GM12874 (cell line): ENCODE data around the gene ZNF236.

ENCODE experiments used
- TF ChIP-seq, protein P1 (sequence below): IDR thresholded peaks from 2 replicates; pipeline ENCODE4 v1.5.1; 2011; ENCODE audit warnings: low read depth, mild to moderate bottlenecking, control low read depth, low read length, moderate library complexity; ENCODE audit not compliant: insufficient read depth

Gene ZNF236

DNA sequence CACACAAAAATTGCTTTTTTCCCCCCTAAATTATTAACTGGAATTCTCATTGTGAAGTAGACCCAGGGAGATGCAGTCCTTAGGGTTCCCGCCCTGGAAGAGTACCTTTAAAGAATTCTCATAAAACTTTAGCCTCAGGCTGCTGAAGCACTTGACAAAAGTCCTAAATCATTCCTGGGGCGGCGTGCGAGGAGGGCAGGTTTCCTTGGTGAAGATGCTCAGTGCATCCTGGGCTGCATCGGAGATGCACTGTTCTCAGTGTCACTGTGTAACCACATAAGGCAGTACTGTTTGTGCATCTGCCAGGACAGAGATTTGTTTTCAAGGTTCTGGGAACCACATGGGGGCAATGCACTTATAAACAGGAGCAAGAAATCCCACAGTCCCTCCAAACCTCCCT lies 62.6 kb downstream of the ZNF236 start:
- TF ChIP-seq, protein P1, sequence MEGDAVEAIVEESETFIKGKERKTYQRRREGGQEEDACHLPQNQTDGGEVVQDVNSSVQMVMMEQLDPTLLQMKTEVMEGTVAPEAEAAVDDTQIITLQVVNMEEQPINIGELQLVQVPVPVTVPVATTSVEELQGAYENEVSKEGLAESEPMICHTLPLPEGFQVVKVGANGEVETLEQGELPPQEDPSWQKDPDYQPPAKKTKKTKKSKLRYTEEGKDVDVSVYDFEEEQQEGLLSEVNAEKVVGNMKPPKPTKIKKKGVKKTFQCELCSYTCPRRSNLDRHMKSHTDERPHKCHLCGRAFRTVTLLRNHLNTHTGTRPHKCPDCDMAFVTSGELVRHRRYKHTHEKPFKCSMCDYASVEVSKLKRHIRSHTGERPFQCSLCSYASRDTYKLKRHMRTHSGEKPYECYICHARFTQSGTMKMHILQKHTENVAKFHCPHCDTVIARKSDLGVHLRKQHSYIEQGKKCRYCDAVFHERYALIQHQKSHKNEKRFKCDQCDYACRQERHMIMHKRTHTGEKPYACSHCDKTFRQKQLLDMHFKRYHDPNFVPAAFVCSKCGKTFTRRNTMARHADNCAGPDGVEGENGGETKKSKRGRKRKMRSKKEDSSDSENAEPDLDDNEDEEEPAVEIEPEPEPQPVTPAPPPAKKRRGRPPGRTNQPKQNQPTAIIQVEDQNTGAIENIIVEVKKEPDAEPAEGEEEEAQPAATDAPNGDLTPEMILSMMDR, result no peak

DNA sequence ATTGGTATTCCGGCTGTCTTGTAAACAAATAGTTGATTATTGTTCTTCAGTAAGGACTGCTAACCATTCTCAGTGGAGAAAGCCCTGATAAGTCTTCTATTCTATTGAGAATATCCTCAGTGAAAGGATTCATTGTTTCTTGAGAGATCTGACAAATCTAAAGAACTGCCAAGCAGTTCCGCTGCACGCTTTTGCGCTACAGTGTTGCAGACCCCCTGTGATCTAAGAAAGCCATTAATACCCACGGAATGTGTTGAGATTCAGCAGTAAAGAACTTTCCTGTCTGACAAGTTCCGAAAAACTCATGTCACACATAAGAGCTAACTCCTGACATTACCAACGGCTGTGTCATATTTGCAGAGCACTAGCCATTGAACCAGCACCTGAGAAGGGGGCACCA lies 63.8 kb downstream of the ZNF236 start:
- TF ChIP-seq, protein P1, result no peak

DNA sequence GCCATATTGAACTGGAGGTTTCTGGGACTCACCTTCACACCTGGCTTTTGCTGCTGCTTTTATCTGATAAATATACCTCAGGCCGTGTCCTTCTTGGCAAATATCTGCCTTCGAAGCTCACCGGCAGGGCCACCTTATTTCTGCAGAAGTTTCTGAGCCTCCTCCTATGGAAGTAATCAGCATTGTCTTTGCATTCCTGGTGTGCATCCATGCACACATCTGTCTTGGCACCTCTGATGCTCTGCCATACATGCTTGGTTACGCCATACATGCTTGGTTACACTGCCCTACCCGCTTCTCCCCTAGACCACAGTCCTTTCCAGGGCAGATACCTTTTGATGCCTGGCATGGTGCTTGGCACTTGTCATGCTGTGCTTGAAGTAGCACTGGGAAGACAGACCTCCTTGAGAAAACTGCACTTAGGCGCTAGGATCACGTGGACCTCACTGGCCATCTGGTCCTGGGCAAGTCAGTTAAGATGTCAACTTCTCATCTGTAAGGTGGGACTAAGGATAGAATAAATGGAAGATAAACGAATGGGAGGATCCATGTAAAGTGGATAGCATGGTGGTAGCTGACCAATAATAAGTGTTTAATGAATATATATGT lies 66.8 kb downstream of the ZNF236 start:
- TF ChIP-seq, protein P1, result no peak

DNA sequence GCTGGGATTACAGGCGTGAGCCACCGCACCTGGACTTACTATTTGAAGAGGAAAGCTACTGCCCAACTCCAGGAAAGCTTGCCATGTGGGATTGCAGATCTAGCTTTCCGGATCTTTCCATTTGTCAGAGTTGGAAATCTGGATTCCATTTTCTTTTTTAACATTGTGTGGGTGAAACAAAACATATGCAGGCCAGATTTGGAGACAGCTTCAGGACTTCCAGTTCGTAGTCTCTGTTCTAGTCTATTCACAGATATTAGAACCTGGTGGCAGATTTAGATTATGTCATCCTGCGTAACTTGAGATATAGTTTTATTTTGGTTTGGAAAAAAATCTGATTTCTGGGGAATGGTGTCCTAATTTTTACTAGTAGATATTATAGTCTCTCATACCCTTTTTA lies 70.5 kb downstream of the ZNF236 start:
- TF ChIP-seq, protein P1, result no peak

DNA sequence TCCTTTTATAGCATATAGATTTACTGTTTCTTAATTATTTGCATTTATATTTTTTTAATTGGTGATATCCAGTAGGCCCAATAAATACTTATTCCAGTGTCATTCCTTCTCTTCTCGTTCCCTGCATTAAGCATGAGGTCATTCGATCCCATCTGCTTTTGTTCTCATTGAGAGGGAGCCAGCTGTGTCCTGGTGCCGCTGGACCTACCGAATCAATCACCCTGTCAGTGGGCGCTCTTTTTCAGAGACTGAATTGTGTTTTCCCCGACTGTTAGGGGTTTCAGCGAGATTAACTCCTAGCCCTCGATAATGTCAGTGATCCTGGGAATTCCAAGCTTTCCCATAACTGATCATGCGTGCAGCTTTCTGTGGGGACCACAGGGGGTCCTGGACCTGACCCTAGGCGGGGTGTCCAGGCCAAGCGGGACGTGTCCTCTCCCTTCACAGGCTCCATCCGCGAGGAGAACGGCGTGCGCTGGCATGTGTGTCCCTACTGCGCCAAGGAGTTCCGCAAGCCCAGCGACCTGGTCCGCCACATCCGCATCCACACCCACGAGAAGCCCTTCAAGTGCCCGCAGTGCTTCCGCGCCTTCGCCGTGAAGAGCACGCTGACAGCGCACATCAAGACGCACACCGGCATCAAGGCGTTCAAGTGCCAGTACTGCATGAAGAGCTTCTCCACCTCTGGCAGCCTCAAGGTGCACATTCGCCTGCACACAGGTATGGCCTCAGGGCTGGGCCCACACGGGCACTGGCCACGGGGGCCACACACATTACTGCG lies 72.4 kb downstream of the ZNF236 start:
- TF ChIP-seq, protein P1, result no peak

DNA sequence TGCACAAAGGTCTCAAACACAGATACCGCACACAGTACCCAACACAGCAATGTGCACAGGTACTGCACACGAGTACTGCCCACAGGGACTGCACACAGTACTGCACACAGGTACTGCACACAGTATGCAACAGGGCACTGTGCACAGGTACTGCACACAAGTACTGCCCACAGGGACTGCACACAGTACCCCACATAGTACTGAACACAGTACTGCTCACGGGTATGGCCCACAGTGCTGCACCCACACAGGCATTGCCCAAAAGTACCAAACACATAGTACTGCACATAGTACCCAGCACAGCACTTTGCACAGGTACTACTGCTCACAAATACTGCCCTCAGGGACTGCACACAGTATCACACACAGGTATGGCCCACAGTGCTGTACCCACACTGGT lies 73.1 kb downstream of the ZNF236 start:
- TF ChIP-seq, protein P1, result no peak

DNA sequence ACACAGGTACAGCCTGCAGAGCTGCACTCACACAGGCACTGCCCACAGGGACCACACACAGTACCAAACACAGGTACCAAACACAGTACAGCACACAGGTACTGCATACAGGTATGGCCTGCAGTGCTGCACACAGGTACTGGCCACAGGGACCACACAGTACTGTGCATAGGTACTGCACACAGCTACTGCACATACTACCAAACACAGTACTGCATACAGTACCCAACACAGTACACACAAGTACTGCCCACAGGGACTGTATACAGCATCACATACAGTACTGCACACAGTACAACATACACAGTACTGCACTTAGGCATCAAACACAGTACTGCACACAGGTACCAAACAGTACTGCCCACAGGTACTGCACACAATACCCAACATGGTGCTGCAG lies 74.3 kb downstream of the ZNF236 start:
- TF ChIP-seq, protein P1, result no peak
